ENCODE data around the gene MCCC2.
"Not testable (repeated sequence)": the region's sequence is repeated elsewhere in the genome, so short reads cannot be mapped to it uniquely, and the experiment has no call there.

The MCCC2 gene

GRCh38 chr5:71658916-71659662, 71.9 kb downstream of the MCCC2 start:
- in situ Hi-C loops (cut with MboI; ENCODE audit: low sequenced_read_pairs), result no loop called here

- in situ Hi-C loops (cut with MboI; ENCODE audit: low sequenced_read_pairs), result no loop called here
Measured at GRCh38 chr5:71662381-71662780, 75.2 kb downstream of the MCCC2 start.

GRCh38 chr5:71663191-71663969, 76.2 kb downstream of the MCCC2 start:
- in situ Hi-C loops (cut with MboI; ENCODE audit: low sequenced_read_pairs), result no loop called here

- in situ Hi-C loops (cut with MboI; ENCODE audit: low sequenced_read_pairs), result not testable (repeated sequence)
Measured at GRCh38 chr5:71664615-71665014, 77.5 kb downstream of the MCCC2 start.

GRCh38 chr5:71666321-71666720, 79.2 kb downstream of the MCCC2 start:
- in situ Hi-C loops (cut with MboI; ENCODE audit: low sequenced_read_pairs), result no loop called here

- in situ Hi-C loops (cut with MboI; ENCODE audit: low sequenced_read_pairs), result no loop called here
Measured at GRCh38 chr5:71677977-71678376, 90.8 kb downstream of the MCCC2 start.

GRCh38 chr5:71679714-71680113, 92.6 kb downstream of the MCCC2 start:
- in situ Hi-C loops (cut with MboI; ENCODE audit: low sequenced_read_pairs), result no loop called here

- in situ Hi-C loops (cut with MboI; ENCODE audit: low sequenced_read_pairs), result no loop called here
Measured at GRCh38 chr5:71680510-71680909, 93.4 kb downstream of the MCCC2 start.

- in situ Hi-C loops (cut with MboI; ENCODE audit: low sequenced_read_pairs), result no loop called here
Measured at GRCh38 chr5:71681296-71681695, 94.2 kb downstream of the MCCC2 start.

GRCh38 chr5:71684309-71684708, 97.2 kb downstream of the MCCC2 start:
- in situ Hi-C loops (cut with MboI; ENCODE audit: low sequenced_read_pairs), result no loop called here

GRCh38 chr5:71693828-71694427, 106.8 kb downstream of the MCCC2 start:
- in situ Hi-C loops (cut with MboI; ENCODE audit: low sequenced_read_pairs), result no loop called here

GRCh38 chr5:71695071-71695470, 107.9 kb downstream of the MCCC2 start:
- in situ Hi-C loops (cut with MboI; ENCODE audit: low sequenced_read_pairs), result no loop called here

GRCh38 chr5:71695595-71695994, 108.5 kb downstream of the MCCC2 start:
- in situ Hi-C loops (cut with MboI; ENCODE audit: low sequenced_read_pairs), result no loop called here

- in situ Hi-C loops (cut with MboI; ENCODE audit: low sequenced_read_pairs), result no loop called here
Measured at GRCh38 chr5:71697967-71698366, 110.8 kb downstream of the MCCC2 start.

- in situ Hi-C loops (cut with MboI; ENCODE audit: low sequenced_read_pairs), result no loop called here
Measured at GRCh38 chr5:71699233-71699632, 112.1 kb downstream of the MCCC2 start.

GRCh38 chr5:71699751-71700150, 112.6 kb downstream of the MCCC2 start:
- in situ Hi-C loops (cut with MboI; ENCODE audit: low sequenced_read_pairs), result no loop called here

- in situ Hi-C loops (cut with MboI; ENCODE audit: low sequenced_read_pairs), result no loop called here
Measured at GRCh38 chr5:71700803-71701202, 113.7 kb downstream of the MCCC2 start.

- in situ Hi-C loops (cut with MboI; ENCODE audit: low sequenced_read_pairs), result no loop called here
Measured at GRCh38 chr5:71701407-71701806, 114.3 kb downstream of the MCCC2 start.

GRCh38 chr5:71703941-71704340, 116.8 kb downstream of the MCCC2 start:
- in situ Hi-C loops (cut with MboI; ENCODE audit: low sequenced_read_pairs), result no loop called here

- in situ Hi-C loops (cut with MboI; ENCODE audit: low sequenced_read_pairs), result no loop called here
Measured at GRCh38 chr5:71705421-71705820, 118.3 kb downstream of the MCCC2 start.

- in situ Hi-C loops (cut with MboI; ENCODE audit: low sequenced_read_pairs), result no loop called here
Measured at GRCh38 chr5:71706906-71707305, 119.8 kb downstream of the MCCC2 start.

Data from hTERT RPE-1 (cell line).